Lung (tissue), 12 donors: Measurements from ENCODE around the gene ZNF839. TPM values are rescaled to one million over a fixed set of nuclear protein-coding genes. Genes with fewer than 3 reads are reported as not detected.

Source experiments
- ATAC-seq: fragments of 200-7000 bp; cut with Tn5 transposase; one replicate; pipeline ENCODE4 v1.9.1; 2020; ENCODE audit warnings: moderate number of reproducible peaks; ENCODE audit not compliant: insufficient read depth, low FRiP score
- DNase-seq, 3 donors: peaks; one replicate each; pipeline ENCODE4 v3.0.0-alpha.2; 2013 to 2017
- H3K27ac ChIP-seq, 2 donors: one replicate each; pipeline ENCODE4 v1.5.1; 2013; ENCODE audit warnings: mild to moderate bottlenecking in 2 of 2, moderate library complexity in 2 of 2, control low read depth in 1 of 2, inconsistent platforms in 1 of 2, low read depth in 1 of 2, low read length in 1 of 2
- H3K27me3 ChIP-seq, 3 donors: one replicate each; pipeline ENCODE4 v1.5.1; 2013; ENCODE audit warnings: low read length in 2 of 3; ENCODE audit not compliant: control insufficient read depth in 3 of 3, insufficient read depth in 3 of 3
- H3K36me3 ChIP-seq, 4 donors: one replicate each; pipeline ENCODE4 v1.5.1; 2013; ENCODE audit warnings: low read length in 4 of 4, mild to moderate bottlenecking in 1 of 4, moderate library complexity in 1 of 4; ENCODE audit not compliant: control insufficient read depth in 4 of 4, insufficient read depth in 4 of 4
- H3K4me1 ChIP-seq, 5 donors: one replicate each; pipeline ENCODE4 v1.5.1; 2013; ENCODE audit warnings: low read length in 5 of 5, mild to moderate bottlenecking in 2 of 5, moderate library complexity in 1 of 5; ENCODE audit not compliant: control insufficient read depth in 5 of 5, insufficient read depth in 5 of 5
- H3K4me3 ChIP-seq: one replicate; pipeline ENCODE4 v1.5.1; 2013; ENCODE audit warnings: mild to moderate bottlenecking, control low read depth, moderate library complexity
- H3K9ac ChIP-seq, 2 donors: one replicate each; pipeline ENCODE4 v1.5.1; 2013; ENCODE audit warnings: low read length in 2 of 2, control low read depth in 1 of 2; ENCODE audit not compliant: insufficient read depth in 1 of 2
- H3K9me3 ChIP-seq, 4 donors: one replicate each; pipeline ENCODE4 v1.5.1; 2013; ENCODE audit warnings: low read length in 3 of 4, mild to moderate bottlenecking in 1 of 4, moderate library complexity in 1 of 4; ENCODE audit not compliant: control insufficient read depth in 4 of 4, insufficient read depth in 3 of 4
- WGBS, 2 donors: extraction: QIAGEN DNeasy Blood & Tissue Kit; methylation state at CpG; one replicate each; pipeline ENCODE4 v1.1.7; 2013; 5-methylcytosine and 5-hydroxymethylcytosine counted together
- polyA plus RNA-seq, 2 donors: library from polyadenylated mRNA; stranded (reverse); fragments of 200-250 nt; gene quantifications; one replicate each; pipeline ENCODE4 v1.2.1, GENCODE V29; 2013
- total RNA-seq, 2 donors: library from RNA; depleted of rRNA in 1 of 2; stranded (reverse); fragments of >200 nt in 1 of 2; gene quantifications; one replicate each; pipeline ENCODE4 v1.2.1, GENCODE V29; 2014 to 2021
- TF ChIP-seq, protein P1 (sequence below): IDR thresholded peaks from 2 replicates; pipeline ENCODE4 v1.5.1; 2012; ENCODE audit warnings: mild to moderate bottlenecking; ENCODE audit errors: control extremely low read depth, extremely low read depth
- donor health status: control.
- donor health status: control.
- donor health status: Bipolar disorder and iron deficiency.
- donor health status: healthy.
- donor health status: DM: yes; HTN: yes; CAD: no.

ZNF839 gene
- total and polyA plus RNA-seq, 4 donors, result 6.1 to 14.2 (median 10.3) TPM

- TF ChIP-seq, protein P1, sequence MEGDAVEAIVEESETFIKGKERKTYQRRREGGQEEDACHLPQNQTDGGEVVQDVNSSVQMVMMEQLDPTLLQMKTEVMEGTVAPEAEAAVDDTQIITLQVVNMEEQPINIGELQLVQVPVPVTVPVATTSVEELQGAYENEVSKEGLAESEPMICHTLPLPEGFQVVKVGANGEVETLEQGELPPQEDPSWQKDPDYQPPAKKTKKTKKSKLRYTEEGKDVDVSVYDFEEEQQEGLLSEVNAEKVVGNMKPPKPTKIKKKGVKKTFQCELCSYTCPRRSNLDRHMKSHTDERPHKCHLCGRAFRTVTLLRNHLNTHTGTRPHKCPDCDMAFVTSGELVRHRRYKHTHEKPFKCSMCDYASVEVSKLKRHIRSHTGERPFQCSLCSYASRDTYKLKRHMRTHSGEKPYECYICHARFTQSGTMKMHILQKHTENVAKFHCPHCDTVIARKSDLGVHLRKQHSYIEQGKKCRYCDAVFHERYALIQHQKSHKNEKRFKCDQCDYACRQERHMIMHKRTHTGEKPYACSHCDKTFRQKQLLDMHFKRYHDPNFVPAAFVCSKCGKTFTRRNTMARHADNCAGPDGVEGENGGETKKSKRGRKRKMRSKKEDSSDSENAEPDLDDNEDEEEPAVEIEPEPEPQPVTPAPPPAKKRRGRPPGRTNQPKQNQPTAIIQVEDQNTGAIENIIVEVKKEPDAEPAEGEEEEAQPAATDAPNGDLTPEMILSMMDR, result no peak
- no peak overlapping the region for H3K4me3 ChIP-seq
- no peaks in the 10 kb centered on the region for H3K27me3 ChIP-seq
- H3K9ac ChIP-seq, result no peak overlapping the region
- 93% methylated on average over 9 of the region's 9 CpGs for WGBS, 2 donors
- no peak for ATAC-seq
- H3K9me3 ChIP-seq, result no peaks in the 10 kb centered on the region
- DNase-seq, result no peak
- H3K27ac ChIP-seq, result no peak overlapping the region
- H3K4me1 ChIP-seq, result no peaks in the 10 kb centered on the region
- peaks cover 7 to 27% (median 18%) of the 10 kb centered on the region in 4 donors for H3K36me3 ChIP-seq
These were observed 19.2 kb downstream of the ZNF839 start for GRCh38 chr14:102338724-102339123.

GRCh38 chr14:102341566-102341965, 22.0 kb downstream of the ZNF839 start:
- Histone ChIP-seq H3K27ac (no peak overlapping the region), H3K36me3 (peaks cover 10 to 38% (median 26%) of the 10 kb centered on the region in 4 donors), H3K9ac (no peak overlapping the region), H3K4me3 (no peak overlapping the region), H3K27me3 (no peaks in the 10 kb centered on the region), H3K4me1 (no peaks in the 10 kb centered on the region), H3K9me3 (no peaks in the 10 kb centered on the region)
- 90 to 96% methylated on average over 8 of the region's 8 CpGs for WGBS, 2 donors
- ATAC-seq (no peak), DNase-seq (no peak)
- TF ChIP-seq, protein P1, result no peak

DNA sequence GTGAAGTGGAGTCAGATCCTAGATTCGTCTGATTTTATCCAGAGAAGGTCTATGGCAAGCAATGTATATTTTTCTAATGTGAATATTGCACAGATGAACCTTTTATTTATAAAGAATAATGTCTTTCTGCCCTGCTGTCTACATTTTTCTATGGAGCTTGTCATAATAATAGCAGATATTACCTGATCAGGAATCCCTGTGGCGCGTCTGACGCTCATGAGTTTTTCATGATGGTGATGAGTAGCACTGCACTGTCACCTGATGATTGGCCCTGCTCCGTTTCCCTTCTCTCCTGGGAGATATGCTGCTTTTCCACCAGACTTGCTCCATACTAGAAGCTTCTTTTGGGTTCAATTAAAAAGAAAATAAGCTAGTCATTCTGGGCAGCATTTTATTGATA, 22.7 kb downstream of the ZNF839 start:
- H3K4me1 ChIP-seq, result no peaks in the 10 kb centered on the region
- TF ChIP-seq, protein P1, result no peak
- H3K9me3 ChIP-seq, result no peaks in the 10 kb centered on the region
- no peak overlapping the region for H3K27ac ChIP-seq
- ATAC-seq, result no peak
- 91 to 94% methylated on average over 5 of the region's 5 CpGs for WGBS, 2 donors
- no peak overlapping the region for H3K9ac ChIP-seq
- no peaks in the 10 kb centered on the region for H3K27me3 ChIP-seq
- DNase-seq, result no peak
- no peak overlapping the region for H3K4me3 ChIP-seq
- H3K36me3 ChIP-seq, result peaks cover 10 to 40% (median 27%) of the 10 kb centered on the region in 4 donors

DNA sequence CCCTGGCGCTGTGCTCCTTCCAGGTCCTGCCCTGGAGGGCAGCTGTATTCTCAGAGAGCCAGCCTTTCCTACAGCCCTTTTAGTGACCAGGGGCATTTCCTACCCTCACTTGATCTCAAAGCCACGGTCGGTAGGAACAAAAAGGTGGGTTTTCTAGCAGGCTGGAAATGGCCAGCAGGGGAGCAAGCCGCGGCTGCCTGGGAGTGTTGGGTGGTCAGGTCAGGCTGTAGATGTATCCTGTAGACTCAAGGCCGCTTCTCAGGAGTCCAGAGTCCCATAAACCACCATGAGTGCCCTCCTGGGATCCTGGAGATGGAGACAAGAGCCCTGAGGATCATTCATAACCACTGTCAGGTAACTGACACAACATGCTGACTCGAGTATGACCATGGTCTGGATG, 24.5 kb downstream of the ZNF839 start:
- H3K27me3 ChIP-seq, result no peaks in the 10 kb centered on the region
- peaks cover 15 to 42% (median 27%) of the 10 kb centered on the region in 4 donors for H3K36me3 ChIP-seq
- no peaks in the 10 kb centered on the region for H3K4me1 ChIP-seq
- H3K9ac ChIP-seq, result no peak overlapping the region
- TF ChIP-seq, protein P1, result no peak
- no peaks in the 10 kb centered on the region for H3K9me3 ChIP-seq
- DNase-seq (no peak), ATAC-seq (no peak)
- no peak overlapping the region for H3K27ac ChIP-seq
- H3K4me3 ChIP-seq, result no peak overlapping the region
- 88 to 94% methylated on average over 7 of the region's 7 CpGs for WGBS, 2 donors
